ENCODE data around the gene GNG8.
"Not testable (repeated sequence)": the region's sequence is repeated elsewhere in the genome, so short reads cannot be mapped to it uniquely, and the experiment has no call there.

The GNG8 gene

DNA sequence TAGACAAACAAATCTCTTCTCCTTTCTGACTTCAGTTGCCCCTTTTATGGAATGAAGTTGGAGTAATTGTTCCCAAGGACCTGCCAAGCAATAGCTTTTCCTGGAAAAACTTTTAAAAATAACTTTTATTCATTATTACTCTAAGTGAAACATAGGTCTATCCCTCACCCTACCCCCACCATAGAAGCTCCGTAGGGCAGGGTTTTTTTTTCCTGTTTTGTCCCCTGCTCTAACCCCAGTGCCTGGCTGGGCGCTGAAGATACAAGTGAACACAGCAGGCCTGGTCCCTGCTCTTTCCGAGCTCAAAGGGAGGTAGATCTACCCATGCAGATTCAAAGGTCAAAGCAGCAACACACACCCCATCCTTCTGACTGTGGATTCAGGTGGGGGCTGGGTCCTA is 8.7 kb upstream of the GNG8 start:
- DNase-seq = no peak

DNA sequence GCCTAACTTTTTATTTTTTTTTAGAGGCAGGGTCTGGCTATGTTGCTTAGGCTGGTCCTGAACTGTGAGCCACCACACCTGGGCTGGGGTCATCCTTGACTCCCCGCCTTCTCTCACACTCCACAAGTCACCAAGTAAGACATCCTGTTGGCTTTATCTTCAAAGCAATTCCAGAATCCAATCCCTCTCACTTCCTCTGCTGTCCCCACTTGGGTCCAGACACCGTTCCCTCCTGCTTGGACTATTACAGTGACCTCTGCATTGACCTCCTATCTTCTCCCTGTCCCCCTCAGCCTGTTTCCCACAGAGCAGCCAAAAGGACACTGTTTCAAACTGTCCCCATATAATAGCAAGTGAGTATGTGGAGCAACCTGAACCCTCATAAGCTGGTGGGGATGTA is 4.7 kb upstream of the GNG8 start:
- no peak for DNase-seq

DNA sequence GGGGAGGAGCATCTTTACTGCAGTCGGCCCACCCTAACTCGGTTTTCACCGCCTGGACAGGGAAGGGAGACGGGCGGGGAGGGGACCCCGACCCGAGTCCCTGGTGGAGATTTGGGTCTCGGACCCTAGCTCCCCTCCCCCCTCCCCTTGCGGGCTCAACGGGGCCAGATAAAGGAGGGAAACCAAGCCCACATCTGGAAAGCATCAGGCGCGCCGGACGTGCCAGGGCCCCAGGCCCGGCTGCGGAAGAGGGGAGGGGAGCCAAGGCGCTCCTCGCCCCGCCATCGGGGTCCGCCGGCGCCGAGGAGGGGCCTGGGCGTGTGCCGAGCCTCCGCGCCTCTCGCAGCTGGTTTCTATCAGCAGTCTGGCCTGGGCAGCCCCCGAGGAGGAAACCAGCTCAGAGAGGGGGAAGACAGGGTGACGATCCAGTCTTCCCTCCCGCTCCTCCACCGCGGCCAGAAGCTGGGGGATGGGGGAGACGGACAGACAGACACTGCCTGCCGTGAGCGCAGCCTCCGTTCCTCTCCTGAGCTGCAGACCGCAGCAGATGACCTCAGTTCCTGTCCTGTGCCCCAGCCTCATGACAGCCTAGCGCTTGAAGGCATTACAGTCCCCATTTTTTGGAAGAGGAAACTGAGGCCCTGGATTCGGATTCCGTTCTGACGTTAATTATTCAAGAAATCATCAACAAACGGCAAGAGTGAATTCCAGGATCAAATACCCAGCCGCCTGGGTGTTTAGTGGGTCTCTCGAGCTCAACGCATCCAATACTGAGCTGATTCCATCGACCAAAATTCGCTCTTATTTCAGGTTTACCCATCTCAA is 3.6 kb upstream of the GNG8 start:
- peak; percentile 77 for DNase-seq

DNA sequence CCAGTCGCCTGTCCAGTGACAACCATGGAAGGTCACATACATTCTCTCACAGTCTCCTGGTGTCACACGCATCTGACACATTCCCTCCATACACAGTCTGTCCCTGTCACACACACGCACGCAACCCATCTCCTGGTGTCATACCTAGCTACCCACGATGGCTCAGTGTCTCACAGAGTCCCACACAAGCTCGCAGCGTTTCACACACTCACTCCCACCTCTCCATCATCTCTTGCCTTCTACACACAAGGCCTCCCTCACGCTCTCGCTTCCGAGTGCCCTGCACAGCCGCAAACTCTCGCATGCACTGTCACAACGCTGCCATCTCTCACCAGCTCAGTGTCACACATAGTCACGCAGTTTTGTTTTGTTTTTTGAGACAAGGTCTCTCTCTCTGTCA is 1.2 kb upstream of the GNG8 start:
- no peak for DNase-seq

DNA sequence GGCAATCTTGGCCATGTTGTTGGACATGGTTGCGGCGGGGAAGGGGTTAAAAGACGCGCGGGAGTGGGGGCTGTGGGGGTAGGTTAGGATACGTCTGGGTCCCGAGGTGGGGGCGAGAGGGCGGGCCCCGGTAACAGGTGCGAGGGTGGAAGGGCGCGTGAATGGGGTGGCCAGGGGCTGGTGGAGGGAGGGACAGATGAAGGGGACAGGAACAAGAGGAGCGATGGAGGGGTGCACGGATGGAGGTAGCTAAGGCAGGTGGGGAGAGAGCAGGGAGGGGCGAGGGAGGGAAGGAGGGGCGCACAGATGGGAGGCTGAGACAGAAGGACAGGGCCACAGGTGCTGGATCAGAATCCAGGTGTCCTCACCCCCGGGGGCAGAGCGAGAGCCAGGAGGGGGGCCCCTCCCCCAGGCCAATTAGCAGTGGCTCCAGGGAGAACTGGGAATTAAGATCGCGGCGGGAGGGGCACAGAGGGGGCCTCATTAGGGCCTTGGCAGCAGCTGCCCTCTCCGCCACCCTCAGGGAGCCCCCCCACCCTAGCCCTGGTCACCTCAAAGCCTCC is 1.3 kb downstream of the GNG8 start:
- no peak for DNase-seq

DNA sequence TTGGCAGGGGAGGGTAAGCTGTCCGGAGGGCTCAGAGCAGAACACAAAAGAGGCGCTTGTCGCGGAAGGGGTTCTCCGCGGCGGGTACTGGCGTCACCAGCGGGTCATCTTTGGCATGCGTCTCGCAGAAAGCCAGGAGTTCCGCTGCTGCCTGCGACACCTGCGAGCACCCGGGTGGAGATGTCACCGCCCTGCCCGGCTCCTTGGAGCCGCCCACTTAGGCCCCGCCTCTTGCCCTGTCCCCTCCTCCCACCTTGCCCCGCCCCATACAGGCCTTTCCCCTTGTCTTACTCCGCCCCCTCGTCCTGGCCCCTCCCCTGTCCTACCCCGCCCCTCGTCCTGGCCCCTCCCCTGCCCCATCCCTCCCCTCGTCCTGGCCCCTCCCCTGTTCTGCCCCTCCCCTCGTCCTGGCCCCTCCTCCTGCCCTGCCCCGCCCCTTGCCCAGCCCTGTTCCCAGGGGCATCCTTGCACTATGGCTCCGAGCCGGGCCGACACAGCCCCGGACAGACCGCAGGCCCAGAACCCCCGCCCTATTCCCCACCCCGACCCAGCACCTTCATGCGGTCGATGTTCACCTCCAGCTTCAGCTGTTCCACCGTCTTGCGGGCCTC is 1.9 kb downstream of the GNG8 start:
- peak; percentile 96 for DNase-seq

DNA sequence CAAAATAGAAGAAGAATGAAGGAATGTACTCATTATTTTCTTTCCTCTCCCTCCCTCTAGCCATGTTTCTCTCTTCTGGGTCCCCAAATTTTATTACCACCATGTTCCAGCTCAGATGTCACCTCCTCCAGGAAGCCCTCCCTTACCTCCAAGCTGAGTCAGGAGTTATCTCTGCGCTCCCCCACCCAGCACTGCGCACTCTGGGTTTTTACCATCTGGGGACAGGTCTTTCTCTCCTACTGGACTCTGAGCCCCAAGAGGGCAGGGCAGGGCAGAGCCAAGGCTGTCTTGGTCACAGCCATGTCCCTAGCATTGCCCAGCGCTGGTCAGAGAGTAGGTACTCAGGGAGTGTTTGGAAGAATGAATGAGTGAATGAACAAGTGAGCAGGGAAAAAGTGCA is 2.9 kb downstream of the GNG8 start:
- no peak for DNase-seq

DNA sequence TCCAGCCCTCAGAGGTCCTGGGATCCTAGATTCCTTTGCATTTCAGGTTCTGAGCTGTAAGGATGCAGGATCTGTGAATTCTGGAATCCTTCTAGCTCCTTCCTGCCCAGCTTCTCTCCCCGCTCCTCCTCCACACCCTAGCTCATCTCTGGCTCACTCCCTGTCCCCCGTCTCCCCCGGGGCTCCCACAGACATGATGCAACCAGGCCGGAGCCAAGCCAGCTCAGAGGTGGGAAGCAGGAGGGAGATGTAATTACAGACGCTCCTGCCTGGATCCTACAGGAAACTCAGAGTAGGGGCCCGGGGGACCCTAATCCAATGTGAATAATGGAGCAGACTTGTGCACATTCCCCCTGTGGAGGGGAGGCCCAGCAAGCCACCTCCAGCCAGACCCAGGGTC is 4.5 kb downstream of the GNG8 start:
- DNase-seq = no peak

DNA sequence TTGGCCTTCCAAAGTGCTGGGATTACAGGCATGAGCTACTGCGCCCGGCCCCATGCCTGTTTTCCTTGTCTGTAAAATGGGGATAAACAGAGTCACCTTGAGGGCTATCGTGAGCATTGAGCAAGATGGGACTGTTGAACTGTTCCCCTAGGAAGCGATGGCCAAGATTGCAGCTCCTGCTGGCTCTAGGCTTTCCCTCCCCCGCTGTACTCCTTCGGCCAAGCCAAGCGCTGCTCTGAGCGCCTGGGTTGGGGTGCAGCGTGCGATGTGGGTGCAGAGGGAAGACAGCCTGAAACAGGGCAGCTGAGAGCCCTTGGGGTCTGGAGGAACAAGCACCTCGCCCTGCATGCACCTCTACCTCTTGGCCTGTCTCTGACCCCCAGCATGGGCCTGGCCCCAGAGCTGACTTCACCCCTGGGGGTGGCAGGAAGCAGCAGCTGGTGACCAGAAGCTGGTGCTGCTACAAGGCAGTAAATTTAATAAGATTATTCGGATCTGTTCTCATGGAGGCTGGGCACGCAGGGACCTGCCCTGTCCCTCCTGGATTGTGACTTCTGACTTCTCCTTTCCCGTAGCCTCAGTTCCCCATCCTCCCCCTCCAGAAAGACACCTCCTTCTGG is 5.3 kb downstream of the GNG8 start:
- DNase-seq = no peak

DNA sequence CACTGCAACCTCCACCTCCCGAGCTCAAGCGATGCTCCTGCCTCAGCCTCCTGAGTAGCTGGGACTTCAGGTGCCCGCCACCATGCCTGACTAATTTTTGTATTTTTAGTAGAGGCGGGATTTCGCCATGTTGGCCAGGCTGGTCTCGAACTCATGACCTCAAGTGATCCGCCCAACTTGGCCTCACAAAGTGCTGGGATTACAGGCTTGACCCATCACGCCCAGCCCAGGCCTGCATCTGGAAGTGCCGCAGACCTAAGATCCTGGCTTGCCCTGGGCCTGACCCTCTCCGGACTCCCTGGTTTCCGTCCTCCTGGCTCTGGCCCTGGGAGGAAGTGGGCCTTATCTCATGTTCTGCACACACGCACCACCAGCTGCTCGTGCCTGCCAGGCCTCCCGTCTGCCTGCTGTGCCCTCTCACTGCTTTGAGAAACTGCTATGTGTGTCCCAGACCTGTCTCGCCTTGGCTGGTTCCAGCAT is 6.4 kb downstream of the GNG8 start:
- no peak for DNase-seq

DNA sequence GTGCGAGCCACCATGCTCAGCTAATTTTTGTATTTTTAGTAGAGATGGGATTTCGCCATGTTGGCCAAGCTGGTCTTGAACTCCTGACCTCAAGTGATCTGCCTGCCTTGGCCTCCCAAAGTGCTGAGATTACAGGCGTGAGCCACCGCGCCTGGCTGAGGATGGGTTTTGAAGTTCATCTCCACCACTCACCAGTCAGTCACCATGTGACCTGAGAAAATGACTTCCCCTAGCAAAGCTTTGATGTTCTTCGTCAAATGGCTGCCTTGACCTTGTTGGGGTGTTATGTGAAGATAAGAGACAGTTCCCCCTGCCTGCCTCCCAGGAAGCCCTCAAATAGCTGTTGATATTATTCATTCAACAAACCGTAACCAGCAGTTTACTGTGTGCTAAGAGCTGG is 7.0 kb downstream of the GNG8 start:
- DNase-seq = not testable (repeated sequence)

DNA sequence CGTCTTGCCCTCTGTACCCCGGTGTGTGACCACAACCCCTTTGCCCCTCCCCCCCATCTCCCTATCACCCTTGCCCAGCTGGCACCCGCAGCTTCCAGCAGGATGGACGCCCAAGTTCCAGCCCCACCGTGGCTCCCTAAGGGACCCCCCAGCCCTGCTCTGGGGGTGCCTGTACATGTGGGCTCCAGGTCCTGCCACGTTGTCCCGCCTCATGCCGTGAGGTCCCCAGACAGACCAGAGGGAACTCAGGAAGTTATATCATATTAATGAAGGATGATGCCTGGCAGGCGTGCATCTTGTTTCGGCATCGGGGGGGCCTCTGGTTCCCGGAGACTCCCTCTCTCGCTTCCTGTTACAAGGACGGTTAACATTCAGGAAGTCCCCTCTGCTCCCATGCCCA is 9.6 kb downstream of the GNG8 start:
- peak; percentile 75 for DNase-seq

DNA sequence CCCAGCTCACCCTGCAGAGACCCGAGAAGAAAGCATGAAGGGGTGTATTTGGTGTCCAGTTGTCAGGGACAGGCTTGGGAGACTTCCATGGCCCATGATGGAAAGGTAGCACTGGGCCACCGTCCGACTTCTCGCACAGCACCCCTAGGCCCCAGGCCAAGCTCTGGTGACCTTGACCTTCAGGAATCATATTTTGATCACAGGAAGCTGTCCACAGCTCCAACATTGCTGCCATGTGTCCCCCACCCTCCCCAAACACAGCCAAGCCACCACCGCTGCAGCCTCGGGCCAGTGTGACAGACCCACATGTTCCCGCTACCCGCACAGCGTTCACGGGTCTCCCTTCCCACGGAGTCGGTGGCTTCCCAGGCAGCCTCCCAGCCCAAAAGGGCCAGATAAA is 10.3 kb downstream of the GNG8 start:
- DNase-seq = no peak

DNA sequence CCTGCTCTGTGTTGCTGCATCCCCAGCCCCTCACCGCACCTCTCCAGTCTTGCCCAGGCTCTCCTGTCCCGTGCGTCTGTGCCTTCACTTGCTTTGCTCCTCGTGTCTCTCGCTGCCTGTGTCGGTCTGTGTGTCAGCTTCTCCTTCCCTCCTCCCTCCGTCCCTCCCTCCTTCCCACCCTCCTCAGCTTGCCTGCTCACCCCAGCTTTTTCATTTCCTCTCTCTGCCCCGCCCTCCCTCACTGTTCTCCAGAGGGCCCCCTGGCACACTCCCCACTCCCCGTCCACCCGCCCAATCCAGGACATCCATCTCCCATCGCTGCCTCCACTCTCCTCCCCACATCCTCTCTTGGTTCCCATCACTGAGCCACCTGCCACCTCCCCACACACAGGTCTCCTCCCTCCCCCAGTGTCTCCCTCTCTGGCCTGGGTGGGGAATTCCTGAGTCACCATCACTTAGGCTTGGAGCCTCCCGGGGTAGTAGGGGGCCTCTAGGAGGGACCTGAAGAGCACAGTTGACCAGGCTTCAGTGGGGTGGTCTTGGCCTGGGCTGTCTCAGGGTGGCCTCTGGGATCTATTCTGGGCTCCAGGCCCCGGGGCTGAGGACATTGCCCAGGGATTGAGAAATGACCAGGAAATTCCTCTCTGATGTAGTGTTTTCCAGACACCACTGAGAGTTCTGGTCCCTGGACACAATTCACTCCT is 10.9 kb downstream of the GNG8 start, which contains the start of gene PTGIR:
PTGIR (minus strand) TSS at position 132 of the 704 bp plus-strand sequence. CDS start 864 bp downstream, outside the sequence.
- peak; percentile 83 for DNase-seq

DNA sequence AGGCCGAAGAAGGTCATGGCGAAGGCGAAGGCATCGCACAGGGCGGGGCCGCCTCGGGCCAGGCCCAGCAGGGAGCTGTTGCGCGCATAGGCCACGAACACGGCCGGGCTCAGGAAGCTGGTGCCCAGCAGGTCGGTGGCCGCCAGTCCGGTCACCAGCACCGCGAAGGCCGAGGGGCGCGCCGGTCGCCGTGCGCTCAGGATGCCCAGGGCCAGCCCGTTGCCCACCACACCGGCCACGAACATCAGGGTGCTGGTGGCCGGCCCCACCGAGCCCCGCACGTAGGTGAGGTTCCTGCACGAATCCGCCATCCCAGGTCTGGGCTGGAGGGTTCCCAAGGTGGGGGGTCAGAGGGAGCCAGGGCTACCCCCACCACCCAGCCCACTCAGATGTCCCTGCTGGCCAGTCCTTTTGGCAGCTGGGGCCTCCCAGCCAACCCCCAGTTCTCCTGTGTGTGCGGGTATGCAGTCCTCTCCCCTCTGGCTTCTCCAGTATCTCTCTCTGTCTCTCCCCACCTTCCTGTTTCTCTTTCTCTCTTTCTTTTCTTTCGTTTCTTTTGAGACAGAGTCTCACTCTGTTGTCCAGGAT is 12.0 kb downstream of the GNG8 start:
- no peak for DNase-seq

DNA sequence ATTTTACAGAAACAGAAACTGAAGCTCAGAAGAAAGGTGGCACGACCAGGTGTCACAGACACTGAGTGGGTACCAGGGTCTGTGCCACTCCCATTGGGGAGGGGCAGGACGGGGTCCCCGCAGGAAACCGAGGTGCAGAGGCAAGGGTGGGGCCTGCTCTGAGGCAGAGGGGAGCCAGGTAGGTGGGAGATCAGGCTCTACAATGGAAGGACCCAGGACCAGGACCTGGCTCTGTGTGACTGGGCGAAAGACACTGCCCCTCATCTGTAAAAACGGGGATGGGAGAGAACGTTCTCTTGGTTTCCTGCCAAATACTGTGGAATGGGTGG is 13.9 kb downstream of the GNG8 start:
- no peak for DNase-seq

DNA sequence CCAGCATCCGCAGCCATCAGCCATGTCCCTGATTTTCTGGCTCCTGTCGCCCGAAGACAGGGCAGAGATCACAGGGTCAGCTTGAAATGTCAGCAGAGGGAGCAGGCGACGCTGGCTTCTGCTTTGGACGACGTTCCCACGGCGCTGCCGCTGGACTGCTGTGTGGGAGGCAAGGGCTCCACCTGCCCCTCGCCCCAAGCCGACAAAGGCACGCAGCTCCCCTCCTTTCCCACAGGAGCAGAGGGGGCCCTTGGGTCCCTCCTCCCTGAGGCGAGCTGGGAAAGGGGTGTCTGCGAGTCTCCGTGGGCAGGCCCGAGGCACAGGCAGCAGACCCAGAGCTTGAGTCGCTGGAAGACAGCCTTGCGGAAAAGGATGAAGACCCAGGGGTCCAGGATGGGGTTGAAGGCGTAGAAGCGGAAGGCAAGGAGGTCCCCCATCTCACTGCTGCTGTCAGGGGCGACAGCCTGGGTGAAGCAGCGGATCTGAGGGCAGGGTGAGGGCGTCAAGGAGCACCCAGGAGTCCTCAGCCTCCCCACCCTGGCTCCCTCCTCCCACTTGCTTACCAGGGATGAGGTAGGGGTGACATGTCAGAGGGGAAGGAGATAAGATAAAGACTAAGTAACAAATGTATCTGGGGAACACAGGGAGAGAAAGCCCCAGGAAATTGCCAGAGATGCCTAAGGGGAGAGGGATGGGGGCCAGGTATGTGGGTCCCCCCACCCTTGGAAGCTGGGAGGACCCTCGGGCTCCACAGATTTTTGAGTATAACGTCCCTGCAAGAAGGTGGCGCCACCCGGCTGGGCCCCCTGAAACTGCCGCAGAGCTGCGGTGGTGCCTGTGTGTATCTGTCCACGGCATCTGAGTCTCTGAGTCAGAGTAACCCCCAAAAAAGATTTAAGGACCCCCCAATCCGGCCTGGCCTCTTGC is 14.5 kb downstream of the GNG8 start:
- DNase-seq = no peak

DNA sequence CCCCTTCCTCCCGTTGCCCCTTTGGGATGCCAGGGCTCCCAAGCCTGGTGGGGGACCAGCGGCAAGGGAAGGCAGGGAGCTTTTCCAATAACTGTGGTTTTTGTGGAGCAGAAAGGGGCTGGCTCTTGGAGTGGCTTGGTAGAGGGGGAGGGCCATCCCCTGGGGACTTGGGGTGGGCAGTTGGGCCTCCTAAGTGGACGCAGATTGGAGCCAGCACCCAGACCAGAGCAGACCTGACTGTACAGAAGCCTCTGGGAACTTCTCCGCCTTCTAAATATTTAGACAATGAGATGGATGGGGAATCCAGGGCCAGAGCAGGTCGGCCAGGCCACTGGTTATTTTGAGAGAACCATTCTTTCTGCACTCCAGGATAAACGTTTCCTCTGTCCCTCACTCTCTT is 15.3 kb downstream of the GNG8 start:
- DNase-seq = no peak

DNA sequence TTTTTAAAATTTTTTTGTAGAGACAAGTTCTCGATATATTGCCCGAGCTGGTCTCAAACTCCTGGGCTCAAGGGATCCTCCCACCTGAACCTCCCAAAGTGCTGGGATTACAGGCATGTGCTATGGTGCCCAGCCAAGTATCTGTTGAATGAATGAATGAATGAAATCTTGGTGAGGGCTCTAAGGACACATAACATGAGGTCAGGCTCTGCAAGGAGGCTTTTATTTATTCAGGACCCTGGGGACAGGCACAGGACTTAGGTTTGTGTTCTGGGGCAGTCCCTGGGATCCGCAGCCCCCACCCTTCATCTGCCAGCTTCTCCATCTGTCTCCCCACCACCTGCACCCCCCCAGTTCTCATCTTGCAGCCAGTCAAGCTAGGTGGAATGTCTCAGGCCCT is 15.7 kb downstream of the GNG8 start:
- no peak for DNase-seq

DNA sequence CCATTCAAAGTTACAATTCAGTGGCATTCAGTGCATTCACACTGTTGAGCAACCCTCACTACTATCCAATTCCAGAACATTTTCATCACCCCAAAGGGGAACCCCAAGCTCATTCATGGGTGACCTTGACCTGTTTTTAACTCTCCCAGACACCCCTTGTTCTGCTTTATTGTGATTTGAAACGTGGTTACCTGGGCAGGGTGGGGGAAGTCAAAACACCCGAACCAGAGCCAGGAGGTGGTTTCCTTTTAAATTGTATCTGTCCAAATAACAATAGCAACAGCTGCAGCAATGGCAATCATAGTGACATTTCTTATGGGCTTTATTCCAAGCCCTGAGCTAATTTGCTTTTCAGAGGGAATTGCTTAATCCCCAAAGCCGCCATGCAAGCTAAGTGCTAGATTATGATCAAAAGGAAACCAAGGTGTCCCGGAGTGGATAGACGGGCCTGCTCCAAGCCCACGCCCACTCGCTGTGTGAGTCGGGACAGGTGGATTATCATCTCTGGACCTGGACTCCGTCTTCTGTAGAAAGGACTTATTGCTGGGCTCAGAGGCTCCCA is 17.3 kb downstream of the GNG8 start:
- peak; percentile 70 for DNase-seq

DNA sequence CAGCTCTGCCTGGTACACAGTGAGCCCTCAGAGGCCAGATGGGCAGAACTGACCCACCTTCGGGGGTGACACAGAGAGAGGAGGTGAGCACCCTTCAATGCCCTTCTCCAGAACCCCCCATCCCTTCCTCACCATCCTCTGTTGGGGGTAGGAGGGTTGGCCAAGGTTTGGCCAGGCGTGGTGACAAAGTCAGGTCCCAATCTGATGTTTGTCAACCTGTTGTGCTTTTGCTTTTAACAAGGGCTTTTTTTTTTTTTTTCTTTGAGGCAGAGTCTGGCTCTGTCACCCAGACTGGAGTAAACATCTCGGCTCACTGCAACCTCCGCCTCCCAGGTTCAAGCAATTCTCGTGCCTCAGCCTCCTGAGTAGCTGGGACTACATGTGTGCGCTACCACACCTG is 18.4 kb downstream of the GNG8 start:
- DNase-seq = no peak
